GM21381 (cell line): ENCODE measurements around the gene SRGAP2C.
"Not testable (repeated sequence)": the region's sequence is repeated elsewhere in the genome, so short reads cannot be mapped to it uniquely, and the experiment has no call there.

ENCODE experiments used
- ATAC-seq: cut with Tn5 transposase; IDR thresholded peaks from one replicate; pipeline ENCODE4 v1.9.1; 2021; ENCODE audit warnings: mild to moderate bottlenecking, moderate library complexity; ENCODE audit not compliant: unreplicated experiment

SRGAP2C gene

GRCh38 chr1:121324726-121325125 is 140.0 kb downstream of the SRGAP2C start:
- ATAC-seq = not testable (repeated sequence)

- not testable (repeated sequence) for ATAC-seq
These were observed 147.4 kb downstream of the SRGAP2C start for GRCh38 chr1:121332141-121332540.

GRCh38 chr1:121332599-121333562 is 148.1 kb downstream of the SRGAP2C start:
- not testable (repeated sequence) for ATAC-seq

- ATAC-seq = not testable (repeated sequence)
These were observed 153.2 kb downstream of the SRGAP2C start for GRCh38 chr1:121337958-121338357.

- not testable (repeated sequence) for ATAC-seq
These were observed 154.8 kb downstream of the SRGAP2C start for GRCh38 chr1:121339611-121340010.

- not testable (repeated sequence) for ATAC-seq
These were observed 158.6 kb downstream of the SRGAP2C start for GRCh38 chr1:121343311-121343906.

- ATAC-seq = not testable (repeated sequence)
These were observed 159.6 kb downstream of the SRGAP2C start for GRCh38 chr1:121344355-121344754.

- ATAC-seq = not testable (repeated sequence)
These were observed 161.9 kb downstream of the SRGAP2C start for GRCh38 chr1:121346654-121347053.

GRCh38 chr1:121347476-121347875 is 162.7 kb downstream of the SRGAP2C start:
- ATAC-seq = not testable (repeated sequence)

- not testable (repeated sequence) for ATAC-seq
These were observed 163.3 kb downstream of the SRGAP2C start for GRCh38 chr1:121348115-121348514.

- not testable (repeated sequence) for ATAC-seq
These were observed 164.7 kb downstream of the SRGAP2C start for GRCh38 chr1:121349332-121349967.

- not testable (repeated sequence) for ATAC-seq
These were observed 171.1 kb downstream of the SRGAP2C start for GRCh38 chr1:121355711-121356420.

GRCh38 chr1:121356819-121357218 is 172.0 kb downstream of the SRGAP2C start:
- ATAC-seq = not testable (repeated sequence)

GRCh38 chr1:121360531-121360930 is 175.8 kb downstream of the SRGAP2C start:
- not testable (repeated sequence) for ATAC-seq

- ATAC-seq = not testable (repeated sequence)
These were observed 176.9 kb downstream of the SRGAP2C start for GRCh38 chr1:121361451-121362233.

GRCh38 chr1:121362234-121362883 is 177.6 kb downstream of the SRGAP2C start:
- not testable (repeated sequence) for ATAC-seq

GRCh38 chr1:121365316-121365715 is 180.5 kb downstream of the SRGAP2C start:
- ATAC-seq = not testable (repeated sequence)

- not testable (repeated sequence) for ATAC-seq
These were observed 180.9 kb downstream of the SRGAP2C start for GRCh38 chr1:121365723-121366122.

GRCh38 chr1:121366171-121366570 is 181.4 kb downstream of the SRGAP2C start:
- not testable (repeated sequence) for ATAC-seq
